ENCODE measurements around the gene GJD4. TPM values are rescaled to one million over a fixed set of nuclear protein-coding genes. Genes with fewer than 3 reads are reported as not detected.

GJD4 gene
- total RNA-seq, 4 donors from 2014 or later, result not detected

GRCh38 chr10:35600193-35600592 lies 4.9 kb upstream of the GJD4 start:
- intact Hi-C loops (cut with DNase I), result no loop called here
- 47 to 70% methylated on average over 2 of the region's 2 CpGs for WGBS, 2 donors

GRCh38 chr10:35606430-35606829 lies 1.3 kb downstream of the GJD4 start:
- no peak for DNase-seq

More at GRCh38 chr10:35600193-35600592, 4.9 kb upstream of the GJD4 start:
- Histone ChIP-seq H3K4me1 (no peaks in the 10 kb centered on the region), H3K27me3 (peaks cover 0 to 87% (median 0%) of the 10 kb centered on the region in 4 donors), H3K4me3 (no peak overlapping the region), H3K9me3 (no peaks in the 10 kb centered on the region), H3K36me3 (no peaks in the 10 kb centered on the region), H3K27ac (no peak overlapping the region)
- no peak for TF ChIP-seq POLR2A (IDR thresholded peaks at IDR 0.05)
- no peak for TF ChIP-seq CTCF (IDR thresholded peaks at IDR 0.05)
- no peak for DNase-seq

GRCh38 chr10:35607475-35608327 lies 2.6 kb downstream of the GJD4 start:
- no peaks in the 10 kb centered on the region for H3K9me3 ChIP-seq
- 24 to 28% methylated on average over 6 of the region's 78 CpGs for WGBS, 2 donors
- no peak for TF ChIP-seq POLR2A (IDR thresholded peaks at IDR 0.05)
- TF ChIP-seq CTCF (IDR thresholded peaks at IDR 0.05), result no peak
- intact Hi-C loops (cut with DNase I), result no loop called here
- H3K4me1 ChIP-seq, result peaks cover 0 to 13% (median 5%) of the 10 kb centered on the region in 3 donors
- H3K27me3 ChIP-seq, result peaks cover 5 to 97% (median 9%) of the 10 kb centered on the region in 4 donors
- no peak for DNase-seq
- peak overlapping the region; percentile 26 to 61 (median 37) for H3K4me3 ChIP-seq
- H3K27ac ChIP-seq, result no peak overlapping the region
- H3K36me3 ChIP-seq, result no peaks in the 10 kb centered on the region

More at GRCh38 chr10:35606430-35606829, 1.3 kb downstream of the GJD4 start:
- Histone ChIP-seq H3K27me3 (peaks cover 5 to 93% (median 9%) of the 10 kb centered on the region in 4 donors), H3K27ac (no peak overlapping the region), H3K4me1 (peaks cover 0 to 13% (median 5%) of the 10 kb centered on the region in 3 donors), H3K36me3 (no peaks in the 10 kb centered on the region), H3K9me3 (no peaks in the 10 kb centered on the region), H3K4me3 (no peak overlapping the region)
- 30 to 44% methylated on average over 6 of the region's 6 CpGs for WGBS, 2 donors
- no peak for TF ChIP-seq POLR2A (IDR thresholded peaks at IDR 0.05)
- TF ChIP-seq CTCF (IDR thresholded peaks at IDR 0.05), result no peak
- intact Hi-C loops (cut with DNase I), result no loop called here

- peaks cover 0 to 13% (median 5%) of the 10 kb centered on the region in 3 donors for H3K4me1 ChIP-seq
- H3K36me3 ChIP-seq, result no peaks in the 10 kb centered on the region
- TF ChIP-seq POLR2A (IDR thresholded peaks at IDR 0.05) (no peak), CTCF (IDR thresholded peaks at IDR 0.05) (no peak)
- WGBS, 2 donors, result 79% methylated on average over 5 of the region's 16 CpGs; no CpG with 5 or more reads in 1 of the 2 donors
- no peaks in the 10 kb centered on the region for H3K9me3 ChIP-seq
- intact Hi-C loops (cut with DNase I), result no loop called here
- no peak overlapping the region for H3K27ac ChIP-seq
- DNase-seq, result no peak
- peak overlapping the region; percentile 26 to 61 (median 37) for H3K4me3 ChIP-seq
- peaks cover 5 to 97% (median 9%) of the 10 kb centered on the region in 4 donors for H3K27me3 ChIP-seq
These were observed 3.2 kb downstream of the GJD4 start for GRCh38 chr10:35608328-35608672.

GRCh38 chr10:35611750-35612149 lies 6.6 kb downstream of the GJD4 start:
- no peak for TF ChIP-seq POLR2A (IDR thresholded peaks at IDR 0.05)
- TF ChIP-seq CTCF (IDR thresholded peaks at IDR 0.05), result no peak
- Histone ChIP-seq H3K4me3 (no peak overlapping the region), H3K4me1 (peaks cover 0 to 13% (median 5%) of the 10 kb centered on the region in 3 donors), H3K27ac (no peak overlapping the region), H3K27me3 (peaks cover 5 to 89% (median 9%) of the 10 kb centered on the region in 4 donors), H3K9me3 (no peaks in the 10 kb centered on the region), H3K36me3 (no peaks in the 10 kb centered on the region)
- 72 to 85% methylated on average over 6 of the region's 6 CpGs for WGBS, 2 donors
- no peak for DNase-seq
- intact Hi-C loops (cut with DNase I), result no loop called here

All from esophagus squamous epithelium (tissue), 5 donors.